OCI-LY1 (cell line): ENCODE results near the gene GPR107.

Experiments used
- H2AFZ ChIP-seq: fragments of 200-600 bp; sonication (generic), shearing (Covaris generic); 2 replicates; pipeline ENCODE4 v1.6.0; 2014; ENCODE audit warnings: antibody characterized with exemption, mild to moderate bottlenecking, low read length
- H3F3A ChIP-seq: fragments of 200-600 bp; sonication (generic), shearing (Covaris generic); 2 replicates; pipeline ENCODE4 v1.6.0; 2014; ENCODE audit warnings: mild to moderate bottlenecking, antibody characterized with exemption, low read length, moderate library complexity; ENCODE audit not compliant: insufficient read depth
- H3K27ac ChIP-seq: fragments of 200-600 bp; sonication (generic); 2 replicates; pipeline ENCODE4 v1.5.1; 2014; ENCODE audit warnings: low read length, mixed run types, mild to moderate bottlenecking, low read depth; ENCODE audit not compliant: poor library complexity, severe bottlenecking
- H3K27me3 ChIP-seq: fragments of 200-600 bp; sonication (generic); 2 replicates; pipeline ENCODE4 v1.6.0; 2014; ENCODE audit warnings: antibody characterized with exemption, mild to moderate bottlenecking, low read length, moderate library complexity; ENCODE audit not compliant: insufficient read depth
- H3K36me3 ChIP-seq: fragments of 200-600 bp; sonication (generic); 2 replicates; pipeline ENCODE4 v1.6.1; 2014; ENCODE audit warnings: mild to moderate bottlenecking, antibody characterized with exemption, low read length, moderate library complexity, mixed read lengths; ENCODE audit not compliant: insufficient read depth
- H3K4me1 ChIP-seq: fragments of 200-600 bp; sonication (generic); 2 replicates; pipeline ENCODE4 v1.5.1; 2014; ENCODE audit warnings: mild to moderate bottlenecking, low read length, moderate library complexity; ENCODE audit not compliant: insufficient read depth, severe bottlenecking
- H3K4me2 ChIP-seq: fragments of 200-600 bp; sonication (generic), shearing (Covaris generic); 2 replicates; pipeline ENCODE4 v1.6.1; 2014; ENCODE audit warnings: low read length
- H3K4me3 ChIP-seq: fragments of 200-600 bp; sonication (generic); 2 replicates; pipeline ENCODE4 v1.5.1; 2014; ENCODE audit warnings: low read length, low read depth, mild to moderate bottlenecking, mixed read lengths; ENCODE audit not compliant: poor library complexity, severe bottlenecking
- H3K79me2 ChIP-seq: fragments of 200-600 bp; shearing (Covaris generic); 2 replicates; pipeline ENCODE4 v1.6.1; 2016; ENCODE audit warnings: mixed run types, low read length, mixed read lengths; ENCODE audit not compliant: insufficient read depth
- H3K9ac ChIP-seq: fragments of 200-600 bp; sonication (generic), shearing (Covaris generic); 2 replicates; pipeline ENCODE4 v1.6.1; 2014; ENCODE audit warnings: mild to moderate bottlenecking, low read length, mixed read lengths
- H3K9me2 ChIP-seq: fragments of 200-600 bp; sonication (generic), shearing (Covaris generic); 2 replicates; pipeline ENCODE4 v1.6.1; 2014; ENCODE audit warnings: low read depth, mild to moderate bottlenecking, low read length, mixed read lengths
- H3K9me3 ChIP-seq: fragments of 200-600 bp; shearing (Covaris generic); 2 replicates; pipeline ENCODE4 v1.6.1; 2014; ENCODE audit warnings: low read length, mixed read lengths
- H4K20me1 ChIP-seq: fragments of 200-600 bp; sonication (generic), shearing (Covaris generic); 2 replicates; pipeline ENCODE4 v1.6.0; 2016; ENCODE audit warnings: mild to moderate bottlenecking, low read length; ENCODE audit not compliant: insufficient read depth
- CTCF ChIP-seq: fragments of 200-600 bp; sonication (generic), shearing (Covaris generic); IDR thresholded peaks from 2 replicates; pipeline ENCODE4 v1.5.1; 2017; ENCODE audit warnings: mild to moderate bottlenecking, antibody characterized with exemption, low read length, moderate library complexity, mixed read lengths
- EZH2 ChIP-seq: fragments of 200-600 bp; sonication (generic), shearing (Covaris generic); IDR thresholded peaks from 2 replicates; pipeline ENCODE4 v1.8.0; 2017; ENCODE audit warnings: borderline replicate concordance, mixed run types, mild to moderate bottlenecking, antibody characterized with exemption, low read length, moderate library complexity, mixed read lengths

GPR107 gene

GRCh38 chr9:130029223-130029973, 24.3 kb upstream of the GPR107 start:
- H4K20me1 ChIP-seq: no peaks in the 10 kb centered on the region
- no peak overlapping the region for H2AFZ ChIP-seq
- H3F3A ChIP-seq: no peaks in the 10 kb centered on the region
- no peaks in the 10 kb centered on the region for H3K9me3 ChIP-seq
- H3K27ac ChIP-seq: no peak overlapping the region
- no peaks in the 10 kb centered on the region for H3K27me3 ChIP-seq
- no peaks in the 10 kb centered on the region for H3K9me2 ChIP-seq
- H3K36me3 ChIP-seq: no peaks in the 10 kb centered on the region
- no peaks in the 10 kb centered on the region for H3K79me2 ChIP-seq
- TF ChIP-seq CTCF (no peak), EZH2 (no peak)
- no peaks in the 10 kb centered on the region for H3K4me1 ChIP-seq
- no peak overlapping the region for H3K4me3 ChIP-seq
- H3K9ac ChIP-seq: no peak overlapping the region
- H3K4me2 ChIP-seq: no peak overlapping the region

- 0 out of 2 replicates have a peak, but pooled peaks cover 4% of the 10 kb centered on the region for H3K27me3 ChIP-seq
- H3K79me2 ChIP-seq: no peaks in the 10 kb centered on the region
- no peak overlapping the region for H3K9ac ChIP-seq
- no peak overlapping the region for H3K4me2 ChIP-seq
- H3K4me3 ChIP-seq: no peak overlapping the region
- H3K36me3 ChIP-seq: no peaks in the 10 kb centered on the region
- no peak overlapping the region for H3K27ac ChIP-seq
- no peaks in the 10 kb centered on the region for H3F3A ChIP-seq
- H3K9me2 ChIP-seq: no peaks in the 10 kb centered on the region
- no peak overlapping the region for H2AFZ ChIP-seq
- TF ChIP-seq EZH2: no peak
- no peak for TF ChIP-seq CTCF
- H3K9me3 ChIP-seq: no peaks in the 10 kb centered on the region
- no peaks in the 10 kb centered on the region for H4K20me1 ChIP-seq
- no peaks in the 10 kb centered on the region for H3K4me1 ChIP-seq
These were observed 23.0 kb upstream of the GPR107 start for GRCh38 chr9:130030651-130031127.

GRCh38 chr9:130034570-130034969, 19.1 kb upstream of the GPR107 start:
- Histone ChIP-seq H3K4me2 (no peak overlapping the region), H3K9ac (no peak overlapping the region), H3K27ac (no peak overlapping the region), H3K79me2 (no peaks in the 10 kb centered on the region), H3K36me3 (no peaks in the 10 kb centered on the region), H3K9me2 (no peaks in the 10 kb centered on the region), H4K20me1 (no peaks in the 10 kb centered on the region), H3K9me3 (no peaks in the 10 kb centered on the region), H2AFZ (no peak overlapping the region), H3F3A (no peaks in the 10 kb centered on the region), H3K4me3 (no peak overlapping the region), H3K4me1 (peaks cover 13% of the 10 kb centered on the region), H3K27me3 (0 out of 2 replicates have a peak, but pooled peaks cover 4% of the 10 kb centered on the region)
- TF ChIP-seq CTCF (no peak), EZH2 (no peak)
